ENCODE data around the gene YWHAE.

DNA sequence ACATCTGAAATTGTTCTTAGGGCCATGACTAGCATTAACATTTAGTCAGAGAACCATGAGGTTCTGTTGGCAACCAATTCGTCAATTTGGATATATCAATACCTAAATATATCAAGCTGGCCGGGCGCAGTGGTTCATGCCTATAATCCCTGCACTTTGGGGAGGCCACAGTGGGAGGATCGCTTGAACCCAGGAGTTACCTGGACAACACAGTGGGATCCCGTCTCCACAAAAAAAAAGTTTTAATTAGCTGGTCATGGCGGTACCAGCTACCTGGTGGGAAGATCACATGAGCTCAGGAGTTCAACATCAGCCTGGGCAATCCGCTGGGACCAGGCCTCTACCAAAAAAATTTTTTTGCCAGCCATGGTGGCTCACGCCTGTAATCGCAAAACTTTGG, 8.4 kb downstream of the YWHAE start:
- TF ChIP-seq POLR2A (IDR thresholded peaks at IDR 0.05; ENCODE audit: low read depth, low read length) (no peak), ZNF24 (IDR thresholded peaks at IDR 0.05) (no peak), RCOR1 (conservative IDR thresholded peaks at IDR 0.05; ENCODE audit: low read depth, low read length) (no peak), TCF7 (IDR thresholded peaks at IDR 0.05; ENCODE audit: borderline replicate concordance) (no peak), FOXM1 (IDR thresholded peaks at IDR 0.05; ENCODE audit: low read depth, low read length) (no peak), BHLHE40 (IDR thresholded peaks at IDR 0.05; ENCODE audit: borderline replicate concordance in 1 of 2, low read depth in 2 of 2, low read length in 1 of 2) (no peak), RAD21 (IDR thresholded peaks at IDR 0.05; ENCODE audit: insufficient read depth, low read depth, low read length) (no peak), ESRRA (IDR thresholded peaks at IDR 0.05; ENCODE audit: low read length) (no peak)
- TF ChIP-seq, protein P1, sequence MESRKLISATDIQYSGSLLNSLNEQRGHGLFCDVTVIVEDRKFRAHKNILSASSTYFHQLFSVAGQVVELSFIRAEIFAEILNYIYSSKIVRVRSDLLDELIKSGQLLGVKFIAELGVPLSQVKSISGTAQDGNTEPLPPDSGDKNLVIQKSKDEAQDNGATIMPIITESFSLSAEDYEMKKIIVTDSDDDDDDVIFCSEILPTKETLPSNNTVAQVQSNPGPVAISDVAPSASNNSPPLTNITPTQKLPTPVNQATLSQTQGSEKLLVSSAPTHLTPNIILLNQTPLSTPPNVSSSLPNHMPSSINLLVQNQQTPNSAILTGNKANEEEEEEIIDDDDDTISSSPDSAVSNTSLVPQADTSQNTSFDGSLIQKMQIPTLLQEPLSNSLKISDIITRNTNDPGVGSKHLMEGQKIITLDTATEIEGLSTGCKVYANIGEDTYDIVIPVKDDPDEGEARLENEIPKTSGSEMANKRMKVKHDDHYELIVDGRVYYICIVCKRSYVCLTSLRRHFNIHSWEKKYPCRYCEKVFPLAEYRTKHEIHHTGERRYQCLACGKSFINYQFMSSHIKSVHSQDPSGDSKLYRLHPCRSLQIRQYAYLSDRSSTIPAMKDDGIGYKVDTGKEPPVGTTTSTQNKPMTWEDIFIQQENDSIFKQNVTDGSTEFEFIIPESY (IDR thresholded peaks at IDR 0.05) = no peak
- TF ChIP-seq, protein P2, sequence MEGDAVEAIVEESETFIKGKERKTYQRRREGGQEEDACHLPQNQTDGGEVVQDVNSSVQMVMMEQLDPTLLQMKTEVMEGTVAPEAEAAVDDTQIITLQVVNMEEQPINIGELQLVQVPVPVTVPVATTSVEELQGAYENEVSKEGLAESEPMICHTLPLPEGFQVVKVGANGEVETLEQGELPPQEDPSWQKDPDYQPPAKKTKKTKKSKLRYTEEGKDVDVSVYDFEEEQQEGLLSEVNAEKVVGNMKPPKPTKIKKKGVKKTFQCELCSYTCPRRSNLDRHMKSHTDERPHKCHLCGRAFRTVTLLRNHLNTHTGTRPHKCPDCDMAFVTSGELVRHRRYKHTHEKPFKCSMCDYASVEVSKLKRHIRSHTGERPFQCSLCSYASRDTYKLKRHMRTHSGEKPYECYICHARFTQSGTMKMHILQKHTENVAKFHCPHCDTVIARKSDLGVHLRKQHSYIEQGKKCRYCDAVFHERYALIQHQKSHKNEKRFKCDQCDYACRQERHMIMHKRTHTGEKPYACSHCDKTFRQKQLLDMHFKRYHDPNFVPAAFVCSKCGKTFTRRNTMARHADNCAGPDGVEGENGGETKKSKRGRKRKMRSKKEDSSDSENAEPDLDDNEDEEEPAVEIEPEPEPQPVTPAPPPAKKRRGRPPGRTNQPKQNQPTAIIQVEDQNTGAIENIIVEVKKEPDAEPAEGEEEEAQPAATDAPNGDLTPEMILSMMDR (IDR thresholded peaks at IDR 0.05 in 2 of 3, conservative IDR thresholded peaks at IDR 0.05 in 1 of 3; ENCODE audit: control insufficient read depth in 2 of 3, extremely low read depth in 1 of 3, insufficient read depth in 1 of 3, low read depth in 3 of 3, low read length in 3 of 3) = no peak

Measured in GM12878 (cell line).